HG03378 (cell line): ENCODE results near the gene SHISA4.
"Not testable (repeated sequence)": the region's sequence is repeated elsewhere in the genome, so short reads cannot be mapped to it uniquely, and the experiment has no call there.

ENCODE experiments used
- ATAC-seq: cut with Tn5 transposase; IDR thresholded peaks from one replicate; pipeline ENCODE4 v1.9.1; 2021; ENCODE audit warnings: mild to moderate bottlenecking, moderate library complexity; ENCODE audit not compliant: unreplicated experiment

The SHISA4 gene

DNA sequence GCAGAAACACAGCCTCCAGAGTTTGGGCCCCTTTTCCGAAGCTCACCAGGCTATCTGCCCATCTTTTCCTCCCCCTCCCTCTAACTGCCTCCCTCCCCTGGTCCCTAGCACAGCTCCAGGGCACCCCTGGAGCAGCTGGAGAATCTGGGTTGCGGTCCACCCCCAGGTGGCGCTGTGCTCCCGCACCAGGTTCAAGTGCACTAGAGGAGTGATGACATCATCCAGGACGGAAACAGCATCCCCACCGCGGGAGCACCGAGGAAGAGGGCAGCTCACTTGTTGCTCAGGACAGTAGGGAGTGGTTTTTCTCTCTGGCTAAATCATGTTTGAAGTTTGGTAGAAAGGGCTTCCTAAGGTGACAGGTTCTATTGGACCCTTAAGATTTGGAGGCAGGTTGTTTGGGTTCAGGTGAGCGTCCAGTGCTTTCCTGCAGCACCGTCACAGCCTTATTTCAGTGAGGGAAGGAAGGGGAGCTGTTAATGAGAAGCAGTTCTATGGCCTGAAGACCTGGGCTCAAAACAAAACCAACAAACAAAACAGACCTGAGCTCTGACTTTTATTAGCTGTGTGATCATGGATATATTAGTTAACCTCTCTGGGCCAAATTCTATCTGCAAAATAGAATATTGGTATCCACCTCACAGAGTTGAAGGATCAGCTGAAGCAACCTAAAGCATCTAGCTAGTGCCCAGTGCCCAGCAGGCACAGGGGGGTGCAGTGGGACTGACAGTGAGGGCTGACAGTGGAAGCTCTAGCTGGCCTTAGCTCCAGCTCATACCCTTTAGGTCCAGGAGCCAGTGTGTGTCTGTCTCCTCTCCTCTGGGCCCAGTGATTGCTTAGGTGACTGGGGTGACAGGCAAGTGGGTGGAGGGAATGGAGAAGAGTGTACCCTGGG, 7.5 kb downstream of the SHISA4 start:
- peak; percentile 74 for ATAC-seq

DNA sequence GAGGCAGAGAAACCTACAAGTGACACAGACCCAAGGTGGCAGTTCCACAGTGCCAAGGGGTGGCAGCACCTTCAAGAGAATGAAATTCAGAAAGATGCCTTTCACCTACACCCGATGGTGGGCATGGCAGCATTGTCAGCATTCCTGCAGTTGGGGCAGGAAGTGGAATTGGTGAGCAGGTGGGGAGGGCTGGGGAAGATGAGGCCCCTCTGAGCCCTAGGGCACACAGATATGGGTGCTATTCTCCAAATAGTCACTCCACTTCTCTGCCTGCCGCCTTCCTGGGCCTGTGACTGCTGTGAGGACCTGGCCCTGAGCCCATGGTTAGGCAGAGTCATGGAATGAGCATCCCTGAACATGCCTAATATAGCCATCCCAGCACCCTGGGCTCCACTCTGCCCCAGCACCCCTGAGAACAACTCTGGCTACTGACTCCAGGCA, 8.3 kb downstream of the SHISA4 start:
- no peak for ATAC-seq

DNA sequence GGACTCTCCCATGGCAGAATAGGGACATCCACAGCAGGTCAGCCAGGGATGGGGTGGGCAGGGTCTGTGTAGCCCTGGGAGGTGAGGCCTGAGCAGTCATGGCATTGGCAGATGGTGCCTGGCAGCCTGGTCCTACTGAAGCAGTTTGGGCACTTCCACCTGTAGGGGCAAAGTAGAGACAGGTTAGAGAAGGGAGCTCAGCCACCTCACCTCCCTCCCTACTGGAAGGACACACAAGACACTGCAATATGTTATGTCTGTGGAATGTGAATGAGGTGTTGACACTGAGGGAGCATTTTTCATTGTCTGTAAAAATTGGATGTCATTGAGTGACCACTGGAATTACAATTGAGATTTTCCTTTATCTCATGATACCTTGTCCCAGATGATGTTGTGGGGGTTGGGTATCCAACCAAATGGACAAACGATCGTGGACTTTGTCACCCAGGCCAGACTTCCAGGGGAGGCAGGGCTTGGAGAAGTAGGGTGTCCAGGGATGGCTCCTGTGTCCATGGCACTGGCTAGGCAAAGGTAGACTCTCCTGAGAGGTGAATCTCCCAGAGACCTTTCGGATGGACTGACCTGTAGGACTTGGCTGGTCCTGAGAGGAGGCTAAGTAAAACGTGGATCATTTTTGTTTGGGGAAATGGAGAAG, 9.7 kb downstream of the SHISA4 start:
- no peak for ATAC-seq

DNA sequence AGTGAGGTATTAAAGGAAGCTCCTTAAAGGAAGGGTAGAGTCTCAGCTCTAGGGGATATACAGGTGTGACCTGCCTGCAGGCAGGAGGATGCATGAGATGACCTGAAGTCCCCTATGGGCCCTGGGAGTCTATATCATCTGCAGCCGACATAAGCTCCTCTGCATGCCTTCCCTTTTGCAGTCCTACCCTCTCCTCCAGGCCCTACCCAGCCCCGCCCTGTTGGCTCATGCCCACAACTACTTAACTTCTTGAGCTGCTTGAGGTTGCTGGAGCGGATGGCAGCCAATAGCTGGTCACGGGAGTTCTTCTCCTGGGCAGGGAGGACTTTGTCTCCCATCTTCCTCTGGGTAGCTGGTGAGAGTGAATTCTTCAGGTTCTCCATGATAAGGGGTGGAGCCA, 10.3 kb downstream of the SHISA4 start:
- no peak for ATAC-seq

DNA sequence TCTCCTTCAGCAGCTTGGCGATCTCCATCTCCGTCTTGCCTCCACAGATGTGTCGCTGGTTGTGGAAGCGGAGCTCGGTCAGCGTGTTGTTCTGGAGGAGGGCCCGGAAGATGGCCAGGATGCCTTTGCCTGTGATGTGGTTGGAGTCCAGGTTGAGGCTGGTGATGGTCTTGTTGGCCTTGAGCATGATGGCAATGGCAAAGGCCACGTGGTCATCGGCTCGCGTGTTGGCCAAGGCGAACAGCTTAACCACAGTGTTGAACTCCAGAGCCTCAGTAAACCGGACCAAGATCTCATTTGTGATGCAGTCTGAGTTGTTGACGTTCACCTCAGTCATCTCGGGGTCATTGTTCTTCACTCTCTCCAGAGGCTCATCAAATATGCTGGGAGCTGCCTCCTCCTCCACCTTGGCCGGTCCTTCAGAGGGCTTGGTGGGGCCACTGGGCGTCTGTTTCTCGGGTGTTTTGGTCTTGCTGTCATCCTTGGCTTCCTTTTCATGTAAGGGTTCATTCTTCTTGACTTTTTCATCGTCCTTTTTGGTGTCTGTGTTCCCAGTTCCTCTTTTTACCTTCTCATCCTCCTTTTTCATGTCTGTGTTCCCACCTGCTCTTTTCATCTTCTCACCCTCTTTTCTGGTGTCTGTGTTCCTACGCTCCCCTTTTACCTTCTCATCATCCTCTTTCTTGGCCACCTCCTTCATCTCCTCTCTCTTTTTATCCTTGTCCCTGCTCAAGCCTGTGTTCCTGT, 11.2 kb downstream of the SHISA4 start:
- ATAC-seq: no peak

DNA sequence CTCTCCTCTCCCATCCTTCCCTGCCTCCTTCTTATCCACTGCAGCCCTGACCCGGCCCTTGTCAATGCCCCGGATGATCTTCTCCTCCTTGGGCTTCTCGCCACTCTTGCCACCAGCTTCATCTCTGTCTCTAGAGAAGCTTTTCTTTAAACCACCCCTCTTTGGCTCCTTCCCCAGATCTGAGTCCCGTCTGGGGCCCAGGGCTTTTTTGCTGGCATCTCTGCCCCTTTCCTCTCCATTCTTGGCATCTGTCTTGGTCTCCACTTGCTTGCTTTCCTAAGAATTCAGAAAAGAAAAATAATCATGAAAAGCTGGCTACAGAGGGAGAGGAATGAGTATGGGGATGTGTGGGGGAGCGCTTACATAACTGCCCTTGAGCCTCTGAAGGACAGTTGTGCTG, 11.8 kb downstream of the SHISA4 start:
- no peak for ATAC-seq

DNA sequence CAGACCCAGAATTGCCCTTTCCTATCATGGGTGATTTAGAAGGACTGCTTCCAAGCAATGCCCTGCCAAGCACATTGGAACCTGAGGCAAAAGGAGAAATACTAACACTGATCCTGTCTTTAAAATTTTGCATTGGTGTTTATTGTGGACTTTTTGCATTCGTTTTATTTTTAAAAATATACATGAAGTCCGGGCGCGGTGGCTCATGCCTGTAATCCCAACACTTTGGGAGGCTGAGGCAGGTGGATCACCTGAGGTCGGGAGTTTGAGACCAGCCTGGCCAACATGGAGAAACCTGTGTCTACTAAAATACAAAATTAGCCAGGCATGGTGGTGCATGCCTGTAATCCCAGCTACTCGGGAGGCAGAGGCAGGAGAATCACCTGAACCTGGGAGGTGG, 12.3 kb downstream of the SHISA4 start:
- ATAC-seq: not testable (repeated sequence)

DNA sequence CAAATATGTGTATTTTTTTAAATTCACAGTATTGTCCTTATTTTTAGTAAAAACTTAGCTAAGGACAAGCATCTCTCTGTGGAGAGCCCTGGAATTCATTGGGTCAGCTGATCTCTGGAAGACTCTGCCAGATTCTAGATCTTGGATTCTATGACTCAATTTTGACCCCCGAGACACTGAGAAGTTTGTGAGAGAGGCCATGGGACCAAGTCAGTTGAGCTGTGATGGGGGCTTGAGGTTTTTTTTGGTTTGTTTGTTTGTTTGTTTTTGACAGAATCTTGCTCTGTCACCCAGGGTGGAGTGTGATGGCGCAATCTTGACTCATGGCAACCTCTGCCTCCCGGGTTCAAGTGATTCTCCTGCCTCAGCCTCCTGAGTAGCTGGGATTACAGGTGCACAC, 13.5 kb downstream of the SHISA4 start:
- no peak for ATAC-seq

DNA sequence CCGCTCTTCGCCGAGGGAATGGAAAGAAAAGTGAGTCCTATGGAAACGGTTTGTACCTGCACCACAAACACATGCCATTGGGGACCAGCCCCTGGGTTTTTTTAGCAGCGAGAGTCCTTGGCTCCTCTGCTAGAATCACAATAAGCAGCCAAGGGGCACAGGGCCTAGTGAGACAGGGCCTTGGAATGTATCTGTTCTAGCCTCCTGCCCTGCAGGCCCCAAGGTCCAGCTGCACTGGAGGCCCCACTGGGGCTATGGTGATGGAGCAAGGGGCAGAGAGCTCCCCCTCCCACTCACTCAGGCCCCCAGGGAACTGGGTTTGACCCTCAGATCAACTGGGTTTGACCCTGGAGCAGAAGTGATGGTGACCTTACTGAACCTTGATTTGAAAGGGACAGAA, 14.4 kb downstream of the SHISA4 start:
- no peak for ATAC-seq

DNA sequence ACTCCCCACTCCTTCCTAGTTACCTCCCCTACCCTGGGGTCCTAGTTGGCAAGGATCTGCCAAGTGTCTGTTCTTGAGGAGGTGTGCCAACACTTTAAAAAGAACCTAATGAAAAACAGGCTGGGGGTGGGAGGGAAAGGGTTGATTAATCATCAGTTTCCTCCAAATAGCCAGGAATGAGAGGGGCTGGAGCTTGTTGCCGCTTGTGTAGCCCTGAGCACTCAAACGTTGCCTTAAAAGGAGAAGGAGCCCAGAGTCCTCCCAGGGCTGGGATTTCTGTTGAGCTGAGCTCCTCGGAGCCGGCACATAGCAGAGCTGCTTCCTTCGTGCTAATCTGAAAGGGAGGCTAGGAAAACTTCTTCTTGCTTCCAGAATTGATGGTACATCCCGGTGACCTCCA, 15.9 kb downstream of the SHISA4 start:
- ATAC-seq: no peak

DNA sequence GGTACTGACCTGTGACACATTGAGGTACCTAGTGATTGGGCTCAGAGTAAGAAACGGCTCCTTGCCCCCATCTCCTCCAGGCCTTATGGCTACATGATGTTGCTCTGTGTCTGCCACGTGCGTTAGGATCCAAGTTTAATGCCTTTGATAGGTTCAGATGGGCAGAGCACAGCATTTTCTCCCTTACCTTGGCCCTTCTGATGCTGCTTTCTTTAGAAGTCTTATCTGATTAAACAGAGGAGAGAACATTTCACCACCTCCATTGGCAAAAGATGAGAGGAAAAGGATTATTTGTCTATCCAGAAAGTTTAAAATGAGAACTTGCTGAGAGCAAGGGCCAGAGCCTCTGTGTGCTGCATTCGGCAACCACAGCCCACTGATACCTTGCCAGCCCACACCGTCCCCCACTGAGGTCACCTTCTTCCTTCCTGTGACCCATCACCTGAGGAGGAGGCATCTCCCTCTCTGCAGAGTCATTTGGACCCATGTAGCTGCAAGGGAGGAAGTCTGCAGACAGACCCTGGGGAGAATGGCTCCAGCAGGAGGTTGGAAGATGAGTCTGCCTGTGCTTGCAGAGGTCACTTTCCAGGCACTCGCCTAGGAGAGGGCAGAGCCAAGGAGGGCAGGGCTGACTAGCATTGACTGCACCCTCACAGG, 16.7 kb downstream of the SHISA4 start:
- ATAC-seq: no peak

DNA sequence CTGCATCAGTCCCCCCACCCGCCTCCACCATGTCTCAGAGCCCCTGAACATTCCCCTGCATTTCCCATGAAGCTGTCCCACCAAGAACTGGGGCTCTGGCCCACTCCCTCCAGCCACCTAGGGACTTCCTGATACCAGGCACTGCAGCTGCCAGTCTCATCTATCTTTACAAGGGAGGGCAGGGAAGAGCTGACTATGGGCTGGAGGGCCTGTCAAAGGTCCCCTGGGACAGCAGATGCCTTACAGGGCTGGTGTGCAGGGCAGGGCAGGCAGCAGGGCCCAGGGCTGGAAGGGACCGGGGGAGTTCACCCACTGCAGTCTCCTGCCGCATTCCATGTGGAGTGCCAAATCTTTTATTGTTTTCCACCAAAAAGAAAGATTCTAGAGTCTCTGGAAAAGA, 17.6 kb downstream of the SHISA4 start:
- ATAC-seq: no peak

DNA sequence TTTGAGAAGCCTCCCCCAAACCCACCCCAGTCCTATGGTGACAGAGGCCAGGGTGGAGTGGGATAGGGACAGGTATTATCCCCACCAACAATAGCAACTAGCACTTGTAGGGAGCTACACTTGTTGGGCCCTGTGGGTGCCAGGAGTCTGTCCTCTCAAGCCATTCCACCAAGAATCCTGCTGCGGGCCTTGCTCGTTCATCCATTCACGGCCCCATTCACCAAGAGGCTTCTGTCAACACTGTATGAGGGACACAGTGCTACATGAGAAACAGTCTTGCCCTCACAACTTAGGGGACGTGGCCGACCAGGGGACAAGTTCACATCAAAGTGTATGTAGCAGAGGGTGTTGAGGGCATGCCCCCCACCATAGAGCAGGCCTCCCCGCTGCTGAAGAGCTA, 18.9 kb downstream of the SHISA4 start:
- no peak for ATAC-seq

DNA sequence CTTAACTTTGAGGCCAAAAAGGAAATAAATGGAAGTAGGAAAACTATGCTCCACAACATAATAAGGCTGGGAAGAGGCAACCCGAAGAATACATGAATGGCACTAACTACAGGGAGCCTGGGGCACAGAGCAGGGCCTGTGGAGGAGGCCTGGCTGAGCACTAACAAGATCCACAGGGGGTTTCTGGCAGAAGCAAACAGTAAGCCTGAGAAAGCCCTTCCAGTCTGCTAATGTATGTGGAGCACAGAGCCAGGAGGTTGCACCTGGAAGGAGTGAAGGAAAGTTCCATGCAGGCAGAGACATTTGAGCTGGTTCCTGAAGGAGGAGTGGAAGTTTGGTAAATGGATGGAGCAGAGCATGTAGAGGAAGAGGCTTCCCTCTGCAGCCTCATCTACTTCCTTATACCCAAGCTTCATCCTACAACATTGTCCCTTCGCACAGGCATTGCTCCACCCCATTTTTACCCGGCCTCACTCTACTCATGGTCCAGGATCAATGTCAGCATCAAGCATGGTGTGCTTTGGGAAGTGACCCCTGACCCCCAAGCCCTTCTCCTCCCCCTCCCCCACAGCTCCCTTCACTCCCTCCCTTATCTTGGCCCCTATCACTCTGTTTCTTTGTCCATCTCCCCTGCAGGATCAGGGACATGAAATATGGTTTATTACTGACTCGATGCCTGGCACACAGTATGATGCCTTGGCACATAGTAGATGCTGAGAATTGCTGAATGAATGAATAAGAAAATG, 23.3 kb downstream of the SHISA4 start:
- no peak for ATAC-seq

DNA sequence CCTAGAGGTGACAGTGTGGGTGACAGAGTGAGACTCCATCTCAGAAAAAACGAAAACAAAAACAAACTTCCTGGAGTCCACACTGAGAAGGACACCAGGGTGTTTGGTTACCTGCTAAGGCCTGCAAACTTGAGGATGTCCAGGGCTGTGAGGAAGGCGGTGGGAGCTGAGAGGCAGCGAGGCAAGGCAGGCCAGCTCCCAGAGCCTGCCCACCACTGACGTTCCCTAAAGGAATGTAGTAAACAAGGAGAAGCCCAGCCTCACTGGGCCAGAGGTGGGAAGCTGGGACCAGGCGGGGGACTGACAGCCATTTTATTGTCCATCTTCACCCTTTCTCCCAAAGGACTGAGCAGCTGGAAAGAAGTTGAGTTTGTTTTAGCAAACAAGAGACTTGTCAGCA, 24.1 kb downstream of the SHISA4 start:
- ATAC-seq: no peak

DNA sequence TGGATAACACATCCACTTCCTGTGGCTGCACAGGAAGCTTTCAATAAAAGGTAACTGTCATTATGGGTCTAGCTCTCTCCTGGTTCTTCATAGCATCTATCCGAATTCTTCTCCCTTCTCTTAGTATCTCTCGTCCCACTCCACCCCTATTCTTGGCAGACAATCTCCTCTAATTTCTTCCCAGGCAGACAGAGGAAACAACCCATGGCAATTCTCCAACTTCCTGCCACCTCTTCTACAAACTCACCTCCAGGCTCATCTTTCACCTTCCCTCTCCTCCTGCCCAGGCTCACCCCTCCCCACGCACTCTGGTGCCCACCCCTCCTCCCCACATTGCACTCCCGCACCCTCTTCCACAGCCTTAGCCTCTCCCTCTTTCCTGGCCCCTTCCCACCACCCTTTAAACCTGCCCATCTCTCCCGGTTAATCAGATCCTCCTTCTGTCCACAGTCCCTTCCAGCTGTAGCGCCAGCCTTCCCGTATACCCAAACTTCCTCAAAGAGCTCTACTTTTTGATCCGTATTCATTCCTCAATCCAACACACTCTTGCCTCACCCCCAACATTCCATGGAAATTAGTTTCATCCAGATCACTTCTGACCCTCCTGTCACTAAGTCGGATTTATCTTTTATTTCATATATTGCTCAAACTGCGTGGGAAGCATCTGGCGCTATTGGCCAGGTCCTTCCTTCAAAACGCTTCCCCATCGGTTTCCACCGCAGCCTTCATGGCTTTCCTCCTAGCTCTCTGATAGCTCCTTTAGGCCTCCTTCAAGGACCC, 25.9 kb downstream of the SHISA4 start:
- no peak for ATAC-seq

DNA sequence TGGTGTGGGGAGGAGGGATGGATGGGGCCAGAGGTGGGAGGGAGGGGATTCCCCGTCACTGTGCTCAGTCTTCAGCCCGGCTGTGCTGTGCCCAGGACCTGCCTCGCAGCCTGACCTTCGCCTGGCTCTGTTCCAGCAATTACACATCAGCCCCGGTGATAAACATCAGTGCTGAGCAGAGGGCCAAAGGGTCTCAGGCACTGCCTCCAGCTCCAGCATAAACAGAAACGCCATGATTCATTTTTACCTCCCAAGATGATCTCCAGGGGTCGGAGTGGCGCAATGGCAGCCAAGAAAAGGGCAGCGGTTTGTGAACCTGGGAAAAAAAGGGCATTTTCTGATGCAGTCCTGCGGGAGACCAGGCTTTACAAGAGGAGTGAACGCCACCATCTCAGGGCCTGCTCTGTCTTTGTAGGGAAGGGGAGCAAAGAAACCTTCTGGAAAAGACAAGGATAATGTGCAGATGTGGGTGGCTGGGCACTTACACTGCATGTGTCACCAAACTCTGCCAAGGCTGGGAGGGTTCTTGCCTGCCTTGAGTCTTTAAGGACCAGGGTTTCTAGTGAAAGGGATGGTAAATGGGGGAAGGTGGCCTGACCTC, 28.1 kb downstream of the SHISA4 start:
- no peak for ATAC-seq

DNA sequence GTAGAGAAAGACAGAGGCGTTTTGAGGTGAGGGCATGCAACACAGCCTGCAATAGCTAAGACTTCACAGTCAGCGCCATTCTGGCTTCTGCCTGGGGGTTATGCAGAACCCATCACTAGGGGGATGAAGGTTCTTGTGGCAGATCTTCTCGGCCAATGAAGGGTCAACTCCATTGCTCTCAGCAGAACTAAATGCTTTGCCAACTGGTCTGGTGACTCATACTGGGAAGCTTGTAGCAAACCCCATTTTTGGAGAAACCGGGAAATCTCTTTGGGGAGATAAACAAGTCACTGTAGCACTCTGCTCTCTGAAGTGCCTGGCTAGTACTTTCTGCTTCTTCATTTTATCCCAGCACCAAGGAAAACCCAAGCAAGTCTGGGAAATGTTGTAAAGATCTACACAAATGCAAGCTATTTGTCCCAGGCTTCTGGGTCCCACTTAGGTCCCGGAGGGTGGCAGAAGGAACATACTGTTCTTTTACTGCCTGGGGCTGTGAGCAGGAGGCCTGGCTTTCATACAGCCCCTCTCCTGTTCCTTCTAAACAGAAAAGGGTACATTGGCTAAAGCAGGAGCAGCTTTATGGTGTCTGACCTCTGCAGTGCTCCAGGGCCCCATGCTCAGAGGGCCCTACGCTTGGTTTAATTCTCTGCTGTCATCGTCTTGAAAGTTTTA, 28.8 kb downstream of the SHISA4 start:
- ATAC-seq: no peak

DNA sequence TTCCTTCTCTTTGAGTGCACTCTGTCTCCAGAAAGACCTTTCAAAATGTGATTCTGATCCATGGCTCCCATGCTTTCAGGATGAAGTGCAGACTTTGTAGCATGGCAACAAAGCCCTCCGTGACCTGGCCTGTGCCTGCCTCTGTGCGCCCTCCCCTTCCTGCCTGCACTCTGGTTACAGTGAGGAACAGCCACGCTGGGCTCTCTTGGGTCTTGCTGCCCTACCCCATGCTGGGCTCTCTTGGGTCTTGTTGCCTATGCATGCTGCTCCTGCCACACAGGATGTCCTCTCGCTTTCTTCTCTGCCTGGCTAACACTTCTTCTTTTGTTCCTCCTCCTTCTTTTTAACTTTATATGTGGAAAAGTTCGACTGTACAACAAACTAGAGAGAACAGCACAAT, 29.6 kb downstream of the SHISA4 start:
- no peak for ATAC-seq
